Measurements from ENCODE around the gene EXOC6B. TPM values are rescaled to one million over a fixed set of nuclear protein-coding genes. Genes with fewer than 3 reads are reported as not detected.
"Not testable (repeated sequence)": the region's sequence is repeated elsewhere in the genome, so short reads cannot be mapped to it uniquely, and the experiment has no call there.

Gene EXOC6B
- total RNA-seq, 1 donor from 2014 or later = 45.6 TPM

DNA sequence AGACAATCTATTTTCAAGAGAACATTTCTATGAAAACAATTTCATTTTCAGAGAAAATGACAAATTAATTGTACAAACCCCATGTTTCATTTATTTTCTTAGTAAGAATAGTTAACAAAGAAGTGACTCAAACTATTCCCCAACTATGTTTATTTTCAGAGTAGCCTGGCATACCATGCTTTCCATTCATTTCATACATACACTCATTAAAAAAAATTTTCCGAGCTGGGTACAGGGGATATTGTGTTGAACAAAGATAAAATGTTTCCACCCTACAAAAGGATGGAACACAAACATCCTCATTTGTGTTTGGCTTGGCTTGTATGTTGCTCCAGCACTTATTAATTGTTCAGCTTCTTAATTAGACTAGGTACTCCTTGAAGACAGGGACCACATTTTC is 331.4 kb downstream of the EXOC6B start:
- Mint-ChIP-seq H3K4me3 (ENCODE audit: unreplicated experiment) (no peak overlapping the region), H3K9me3 (ENCODE audit: unreplicated experiment) (no peaks in the 10 kb centered on the region), H3K4me1 (ENCODE audit: unreplicated experiment) (no peaks in the 10 kb centered on the region), H3K27ac (ENCODE audit: unreplicated experiment) (no peak overlapping the region), H3K27me3 (ENCODE audit: unreplicated experiment) (no peaks in the 10 kb centered on the region), H3K36me3 (ENCODE audit: low read depth, unreplicated experiment) (no peaks in the 10 kb centered on the region)
- TF ChIP-seq, protein P1, sequence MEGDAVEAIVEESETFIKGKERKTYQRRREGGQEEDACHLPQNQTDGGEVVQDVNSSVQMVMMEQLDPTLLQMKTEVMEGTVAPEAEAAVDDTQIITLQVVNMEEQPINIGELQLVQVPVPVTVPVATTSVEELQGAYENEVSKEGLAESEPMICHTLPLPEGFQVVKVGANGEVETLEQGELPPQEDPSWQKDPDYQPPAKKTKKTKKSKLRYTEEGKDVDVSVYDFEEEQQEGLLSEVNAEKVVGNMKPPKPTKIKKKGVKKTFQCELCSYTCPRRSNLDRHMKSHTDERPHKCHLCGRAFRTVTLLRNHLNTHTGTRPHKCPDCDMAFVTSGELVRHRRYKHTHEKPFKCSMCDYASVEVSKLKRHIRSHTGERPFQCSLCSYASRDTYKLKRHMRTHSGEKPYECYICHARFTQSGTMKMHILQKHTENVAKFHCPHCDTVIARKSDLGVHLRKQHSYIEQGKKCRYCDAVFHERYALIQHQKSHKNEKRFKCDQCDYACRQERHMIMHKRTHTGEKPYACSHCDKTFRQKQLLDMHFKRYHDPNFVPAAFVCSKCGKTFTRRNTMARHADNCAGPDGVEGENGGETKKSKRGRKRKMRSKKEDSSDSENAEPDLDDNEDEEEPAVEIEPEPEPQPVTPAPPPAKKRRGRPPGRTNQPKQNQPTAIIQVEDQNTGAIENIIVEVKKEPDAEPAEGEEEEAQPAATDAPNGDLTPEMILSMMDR (IDR thresholded peaks at IDR 0.05; ENCODE audit: unreplicated experiment) = no peak
- DNase-seq (ENCODE audit: low spot score) = no peak

DNA sequence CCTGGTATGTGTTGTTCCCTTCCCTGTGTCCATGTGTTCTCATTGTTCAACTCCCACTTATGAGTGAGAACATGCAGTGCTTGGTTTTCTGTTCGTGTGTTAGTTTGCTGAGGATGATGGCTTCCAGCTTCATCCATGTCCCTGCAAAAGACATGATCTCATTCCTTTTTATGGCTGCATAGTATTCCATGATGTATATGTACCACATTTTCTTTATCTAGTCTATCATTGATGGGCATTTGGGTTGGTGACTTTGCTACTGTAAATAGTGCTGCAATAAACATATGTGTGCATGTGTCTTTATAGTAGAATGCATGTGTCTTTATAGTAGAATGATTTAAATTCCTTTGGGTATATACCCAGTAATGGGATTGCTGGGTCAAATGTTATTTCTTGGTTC is 341.2 kb downstream of the EXOC6B start:
- H3K27ac Mint-ChIP-seq (ENCODE audit: unreplicated experiment); H3K4me1 Mint-ChIP-seq (ENCODE audit: unreplicated experiment); H3K4me3 Mint-ChIP-seq (ENCODE audit: unreplicated experiment); H3K36me3 Mint-ChIP-seq (ENCODE audit: low read depth, unreplicated experiment); H3K27me3 Mint-ChIP-seq (ENCODE audit: unreplicated experiment); H3K9me3 Mint-ChIP-seq (ENCODE audit: unreplicated experiment); DNase-seq (ENCODE audit: low spot score): not testable (repeated sequence)

DNA sequence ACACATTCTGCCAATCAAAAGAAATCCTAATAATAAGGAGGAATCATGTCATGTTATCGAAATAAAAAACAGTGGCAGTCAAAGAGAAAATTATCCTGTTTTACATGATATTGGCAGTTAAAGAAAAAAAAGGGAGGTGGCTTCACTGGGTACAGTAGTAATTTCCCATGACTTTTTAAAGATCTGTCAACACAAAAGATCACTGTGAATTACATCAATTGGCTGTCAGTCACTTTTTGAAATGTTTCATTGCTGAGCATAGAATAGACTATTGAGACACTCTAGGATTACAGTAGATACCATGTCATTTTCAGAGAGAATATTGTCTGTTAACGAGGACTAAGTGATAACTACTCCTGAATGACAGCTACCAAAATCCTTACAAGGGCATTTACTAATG is 342.5 kb downstream of the EXOC6B start:
- Mint-ChIP-seq H3K9me3 (ENCODE audit: unreplicated experiment) (no peaks in the 10 kb centered on the region), H3K4me3 (ENCODE audit: unreplicated experiment) (no peak overlapping the region), H3K27me3 (ENCODE audit: unreplicated experiment) (no peaks in the 10 kb centered on the region), H3K36me3 (ENCODE audit: low read depth, unreplicated experiment) (peaks cover 9% of the 10 kb centered on the region), H3K4me1 (ENCODE audit: unreplicated experiment) (no peaks in the 10 kb centered on the region), H3K27ac (ENCODE audit: unreplicated experiment) (no peak overlapping the region)
- no peak for DNase-seq (ENCODE audit: low spot score)
- TF ChIP-seq, protein P1 (IDR thresholded peaks at IDR 0.05; ENCODE audit: unreplicated experiment) = no peak

DNA sequence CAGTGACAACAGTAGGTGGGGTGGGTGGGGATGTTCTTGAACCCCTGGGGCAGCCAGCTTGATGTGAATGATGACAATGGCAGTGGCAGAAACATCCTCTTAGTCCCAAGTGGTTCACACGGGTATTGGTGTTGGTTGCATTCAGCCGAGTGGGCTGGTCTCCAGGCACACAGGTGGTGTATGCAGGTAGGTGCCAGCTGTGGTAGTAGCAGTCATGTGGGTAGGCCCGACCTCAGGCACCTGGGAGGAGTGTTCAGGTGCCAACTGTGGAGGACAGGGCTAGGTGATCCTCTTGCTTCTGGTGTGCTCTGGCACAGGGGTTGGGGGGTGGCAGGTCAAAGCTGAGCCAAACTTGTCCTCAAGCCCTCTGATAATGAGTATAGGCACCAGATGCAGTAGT is 350.6 kb downstream of the EXOC6B start:
- Mint-ChIP-seq H3K9me3 (ENCODE audit: unreplicated experiment) (no peaks in the 10 kb centered on the region), H3K4me1 (ENCODE audit: unreplicated experiment) (no peaks in the 10 kb centered on the region), H3K36me3 (ENCODE audit: low read depth, unreplicated experiment) (peaks cover 30% of the 10 kb centered on the region), H3K4me3 (ENCODE audit: unreplicated experiment) (no peak overlapping the region), H3K27me3 (ENCODE audit: unreplicated experiment) (peaks cover 2% of the 10 kb centered on the region), H3K27ac (ENCODE audit: unreplicated experiment) (no peak overlapping the region)
- TF ChIP-seq, protein P1 (IDR thresholded peaks at IDR 0.05; ENCODE audit: unreplicated experiment) = no peak
- DNase-seq (ENCODE audit: low spot score) = no peak

DNA sequence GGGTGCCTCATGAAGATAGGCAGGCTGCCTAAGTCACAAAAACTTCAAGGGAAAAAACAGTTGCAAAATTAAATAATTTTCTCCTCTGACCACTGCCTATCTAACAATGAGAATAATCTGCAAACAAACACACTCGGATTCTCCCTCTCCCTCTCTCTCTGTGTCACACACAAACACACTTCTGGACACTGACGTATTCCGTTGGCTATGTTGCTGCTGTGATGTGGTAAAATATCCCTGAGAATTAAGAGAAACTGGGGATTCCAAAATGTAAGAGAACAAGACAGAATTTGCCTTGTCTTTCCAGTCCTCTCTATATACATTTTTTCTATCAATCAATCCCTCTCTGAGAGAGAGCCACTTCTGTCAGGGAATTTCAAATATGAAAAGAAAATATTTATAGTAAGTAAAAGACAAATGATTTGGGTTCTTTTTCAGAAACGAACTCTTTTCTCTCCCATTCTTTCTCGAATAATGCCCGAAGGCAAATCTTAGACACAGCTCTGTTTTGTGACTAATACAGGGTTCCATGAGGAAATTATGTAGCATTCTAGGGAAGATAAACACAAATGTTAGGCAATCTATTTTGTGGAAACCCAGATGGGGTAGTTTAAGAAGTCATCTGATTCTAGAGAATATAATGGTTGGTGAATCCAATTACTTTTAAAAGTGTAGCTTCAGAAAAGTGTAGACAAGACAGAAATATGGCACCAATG is 367.9 kb downstream of the EXOC6B start:
- peaks cover 9% of the 10 kb centered on the region for H3K4me1 Mint-ChIP-seq (ENCODE audit: unreplicated experiment)
- H3K36me3 Mint-ChIP-seq (ENCODE audit: low read depth, unreplicated experiment) = no peaks in the 10 kb centered on the region
- TF ChIP-seq, protein P1 (IDR thresholded peaks at IDR 0.05; ENCODE audit: unreplicated experiment) = no peak
- no peak overlapping the region for H3K27ac Mint-ChIP-seq (ENCODE audit: unreplicated experiment)
- no peak overlapping the region for H3K4me3 Mint-ChIP-seq (ENCODE audit: unreplicated experiment)
- DNase-seq (ENCODE audit: low spot score) = no peak
- H3K27me3 Mint-ChIP-seq (ENCODE audit: unreplicated experiment) = peaks cover 1% of the 10 kb centered on the region
- no peaks in the 10 kb centered on the region for H3K9me3 Mint-ChIP-seq (ENCODE audit: unreplicated experiment)
